Urinary bladder (tissue), 4 donors: ENCODE measurements around the gene SEPTIN5. TPM values are rescaled to one million over a fixed set of nuclear protein-coding genes. Genes with fewer than 3 reads are reported as not detected.
"Not testable (repeated sequence)": the region's sequence is repeated elsewhere in the genome, so short reads cannot be mapped to it uniquely, and the experiment has no call there.

Source experiments
- DNase-seq: peaks from one replicate; pipeline ENCODE4 v3.0.0-alpha.2; 2015; ENCODE audit errors: extremely low spot score
- H3K27ac ChIP-seq: one replicate; pipeline ENCODE4 v1.5.1; 2013; ENCODE audit warnings: low read depth, mild to moderate bottlenecking, moderate library complexity
- H3K36me3 ChIP-seq: one replicate; pipeline ENCODE4 v1.6.1; 2013; ENCODE audit warnings: mild to moderate bottlenecking, moderate library complexity; ENCODE audit not compliant: insufficient read depth
- H3K4me1 ChIP-seq: one replicate; pipeline ENCODE4 v1.6.1; 2013; ENCODE audit warnings: mild to moderate bottlenecking, moderate library complexity; ENCODE audit not compliant: insufficient read depth
- H3K4me3 ChIP-seq: one replicate; pipeline ENCODE4 v1.5.1; 2013; ENCODE audit warnings: low read depth, low read length
- WGBS: extraction: QIAGEN DNeasy Blood & Tissue Kit; methylation state at CpG from one replicate; pipeline ENCODE4 v1.1.7; 2013; 5-methylcytosine and 5-hydroxymethylcytosine counted together
- polyA plus RNA-seq: library from polyadenylated mRNA; stranded (reverse); fragments of 200-250 nt; gene quantifications from one replicate; pipeline ENCODE4 v1.2.3, GENCODE V29; 2013
- total RNA-seq: library from RNA; depleted of rRNA; stranded (reverse); fragments of >200 nt; gene quantifications from one replicate; pipeline ENCODE4 v1.2.3, GENCODE V29; 2014
- donor health status: healthy with polysubstance abuse.
- donor health status: healthy.

The SEPTIN5 gene
- total and polyA plus RNA-seq, 2 donors: 20.9 to 25.6 TPM

DNA sequence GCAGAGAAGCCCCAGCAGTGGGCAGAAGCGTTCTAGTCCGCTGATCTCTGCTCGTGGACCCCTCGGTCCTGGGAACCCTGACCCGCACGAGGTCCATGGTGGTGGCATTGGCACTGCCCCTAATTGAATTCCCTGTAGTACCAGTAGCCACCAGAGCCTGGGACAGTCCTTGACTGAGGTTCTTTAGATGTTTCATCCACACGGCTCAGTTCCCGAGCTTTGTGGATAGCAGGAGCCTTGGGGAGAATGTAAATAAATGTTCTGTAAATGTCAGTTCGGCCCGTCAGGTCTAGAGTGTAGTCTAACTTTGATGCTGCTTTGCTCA lies 39.4 kb upstream of the SEPTIN5 start:
- H3K4me1 ChIP-seq: no peaks in the 10 kb centered on the region
- no peak overlapping the region for H3K4me3 ChIP-seq
- DNase-seq: no peak
- 66% methylated on average over 10 of the region's 10 CpGs for WGBS
- no peak overlapping the region for H3K27ac ChIP-seq
- H3K36me3 ChIP-seq: no peaks in the 10 kb centered on the region

GRCh38 chr22:19675428-19675827 lies 38.9 kb upstream of the SEPTIN5 start:
- Histone ChIP-seq H3K4me3 (no peak overlapping the region), H3K4me1 (no peaks in the 10 kb centered on the region), H3K36me3 (no peaks in the 10 kb centered on the region), H3K27ac (no peak overlapping the region)
- DNase-seq: no peak
- 86% methylated on average over 7 of the region's 7 CpGs for WGBS

GRCh38 chr22:19676437-19676836 lies 37.9 kb upstream of the SEPTIN5 start:
- not testable (repeated sequence) for H3K36me3 ChIP-seq, H3K4me1 ChIP-seq, DNase-seq, H3K4me3 ChIP-seq, H3K27ac ChIP-seq
- 79% methylated on average over 1 of the region's 1 CpG for WGBS

- no peaks in the 10 kb centered on the region for H3K4me1 ChIP-seq
- no peak overlapping the region for H3K27ac ChIP-seq
- WGBS: 42% methylated on average over 11 of the region's 11 CpGs
- no peak overlapping the region for H3K4me3 ChIP-seq
- DNase-seq: no peak
- H3K36me3 ChIP-seq: no peaks in the 10 kb centered on the region
Measured at GRCh38 chr22:19678949-19679521, 35.3 kb upstream of the SEPTIN5 start.

DNA sequence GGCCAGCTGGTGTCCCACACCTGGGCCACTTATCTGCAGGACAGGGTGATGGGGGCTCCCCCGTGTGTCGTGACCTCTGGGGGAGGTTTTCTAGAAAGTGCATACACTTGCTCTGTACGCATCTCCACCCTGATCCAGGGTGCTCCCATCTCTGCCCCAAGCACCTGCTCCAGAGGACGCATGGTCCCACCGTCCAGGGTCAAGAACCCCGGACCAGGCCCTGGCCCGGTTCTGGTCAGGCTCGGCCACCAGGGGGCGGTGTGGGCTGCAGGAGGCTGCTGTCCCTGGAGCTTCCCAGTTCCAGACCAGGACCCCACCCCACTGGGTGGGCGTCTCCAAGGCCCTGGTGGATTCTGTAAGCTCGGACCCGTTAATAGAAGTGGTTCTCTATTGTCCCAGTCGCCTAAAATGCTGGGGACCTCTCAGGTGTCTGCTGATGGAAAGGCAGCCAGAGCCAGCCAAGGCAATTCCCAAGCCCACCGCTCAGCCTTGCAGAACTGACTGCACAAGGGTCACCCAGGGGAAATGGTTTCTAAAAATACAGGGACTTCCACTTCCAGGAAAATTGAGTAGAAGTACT lies 34.7 kb upstream of the SEPTIN5 start:
- H3K36me3 ChIP-seq: no peaks in the 10 kb centered on the region
- H3K27ac ChIP-seq: no peak overlapping the region
- no peak for DNase-seq
- 34% methylated on average over 14 of the region's 14 CpGs for WGBS
- no peaks in the 10 kb centered on the region for H3K4me1 ChIP-seq
- no peak overlapping the region for H3K4me3 ChIP-seq

DNA sequence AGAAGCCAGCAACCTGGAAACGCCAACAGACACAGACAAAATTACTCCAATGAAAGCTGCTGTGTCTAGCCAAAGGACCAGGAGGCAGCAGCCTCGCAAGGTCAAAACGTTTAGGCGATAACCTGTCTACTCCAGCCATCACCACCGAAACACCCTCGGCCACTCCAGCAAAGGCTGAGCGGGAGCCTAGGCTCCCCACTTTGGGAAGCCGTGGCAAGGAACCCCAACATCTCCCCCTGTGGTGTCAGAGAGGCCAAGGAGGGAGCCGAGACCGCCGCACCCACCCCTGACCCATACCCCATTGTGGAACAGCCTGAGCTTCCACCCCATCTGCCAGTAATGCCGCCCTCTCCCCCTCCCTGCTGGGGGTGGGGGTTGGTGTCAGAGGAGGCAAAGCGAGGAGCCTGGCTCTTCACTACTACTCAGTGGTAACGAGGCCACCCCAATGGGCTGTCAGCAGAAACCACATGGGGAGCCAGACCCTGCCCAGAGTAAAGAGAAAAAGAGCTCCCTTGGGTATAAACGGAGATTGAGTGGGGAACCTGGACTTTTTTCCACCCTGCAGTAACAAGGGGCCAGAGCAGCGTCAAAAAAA lies 33.9 kb upstream of the SEPTIN5 start:
- no peaks in the 10 kb centered on the region for H3K4me1 ChIP-seq
- DNase-seq: no peak

DNA sequence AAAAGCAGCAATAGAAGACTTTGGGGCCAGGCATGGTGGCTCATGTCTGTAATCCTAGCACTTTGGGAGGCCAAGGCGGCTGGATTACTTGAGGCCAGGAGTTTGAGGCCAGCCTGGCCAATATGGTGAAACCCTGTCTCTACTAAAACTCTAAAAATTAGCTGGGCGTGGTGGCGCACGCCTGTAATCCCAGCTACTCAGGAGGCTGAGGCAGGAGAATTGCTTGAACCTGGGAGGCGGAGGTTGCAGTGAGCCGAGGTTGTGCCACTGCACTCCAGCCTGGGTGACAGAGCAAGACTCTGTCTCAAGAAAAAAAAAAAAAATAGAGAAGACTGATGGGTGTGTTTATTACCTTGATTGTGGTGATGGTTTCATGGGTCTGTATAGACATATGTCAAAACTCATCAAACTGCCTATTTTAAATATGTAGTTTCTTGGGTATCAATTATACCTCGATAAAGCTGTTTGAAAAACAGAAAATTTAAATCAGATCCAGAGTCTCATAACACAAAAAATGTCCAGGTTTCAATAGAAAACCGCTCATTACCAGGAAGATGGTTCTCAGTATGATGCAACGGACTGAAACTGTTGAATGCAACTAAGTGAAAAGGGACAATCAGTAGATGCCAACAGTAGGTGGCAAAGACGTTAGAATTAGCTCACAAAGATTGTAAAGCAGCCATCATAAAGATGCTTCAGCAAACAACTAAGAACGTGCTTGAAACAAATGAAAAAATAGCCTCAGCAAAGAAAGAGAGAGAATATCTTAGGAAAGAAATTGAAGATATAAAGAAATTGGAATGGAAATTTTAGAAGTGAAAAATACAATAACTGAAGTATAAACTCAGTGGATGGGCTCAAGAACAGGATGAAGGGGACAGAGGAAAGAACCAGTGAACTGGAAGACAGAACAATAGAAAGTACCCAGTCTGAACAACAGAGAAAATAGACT lies 33.1 kb upstream of the SEPTIN5 start:
- no peak for DNase-seq
- Histone ChIP-seq H3K27ac (no peak overlapping the region), H3K36me3 (no peaks in the 10 kb centered on the region), H3K4me3 (no peak overlapping the region), H3K4me1 (no peaks in the 10 kb centered on the region)
- WGBS: 86% methylated on average over 11 of the region's 11 CpGs

More for the DNA sequence above, 33.9 kb upstream of the SEPTIN5 start:
- no peak overlapping the region for H3K4me3 ChIP-seq
- H3K36me3 ChIP-seq: no peaks in the 10 kb centered on the region
- no peak overlapping the region for H3K27ac ChIP-seq
- WGBS: 91% methylated on average over 16 of the region's 16 CpGs

DNA sequence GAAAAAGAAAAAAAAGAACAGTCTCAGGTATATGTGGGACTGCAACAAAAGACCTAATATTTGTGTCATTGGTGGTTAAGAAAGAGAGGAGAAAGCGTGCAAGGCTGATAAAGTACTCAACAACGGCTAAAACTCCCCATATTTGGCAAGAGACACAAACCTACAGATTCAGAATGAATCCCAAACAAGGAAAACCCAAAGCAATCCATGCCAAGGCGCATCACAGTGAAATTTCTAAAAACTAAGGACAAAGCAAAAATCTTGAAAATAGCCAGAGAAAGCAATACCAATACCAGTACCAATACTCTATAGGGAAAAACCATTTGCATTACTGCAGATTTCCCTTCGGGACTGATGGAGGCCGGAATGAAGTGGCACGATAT lies 32.4 kb upstream of the SEPTIN5 start:
- WGBS: 86% methylated on average over 6 of the region's 6 CpGs

DNA sequence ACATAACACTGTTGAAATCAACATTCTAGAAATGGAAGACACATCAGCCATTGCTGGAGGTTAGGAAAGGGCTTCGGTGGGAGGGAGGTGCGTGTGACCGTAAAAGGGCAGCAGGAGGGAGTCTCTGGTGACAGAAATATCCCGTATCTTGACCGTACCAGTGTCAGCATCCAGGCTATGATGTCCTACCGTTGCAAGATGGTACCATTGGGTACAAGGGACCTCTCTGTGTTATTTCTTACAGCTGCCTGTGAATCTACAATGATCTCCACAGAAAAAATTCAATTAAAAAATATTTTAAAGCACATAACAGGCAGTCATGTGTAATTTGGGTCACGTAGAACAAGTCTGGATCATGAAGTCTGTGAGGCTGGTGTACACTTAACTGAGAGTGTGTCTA lies 27.4 kb upstream of the SEPTIN5 start:
- no peaks in the 10 kb centered on the region for H3K4me1 ChIP-seq
- H3K27ac ChIP-seq: no peak overlapping the region
- no peak for DNase-seq
- WGBS: 85% methylated on average over 7 of the region's 7 CpGs
- H3K4me3 ChIP-seq: no peak overlapping the region
- H3K36me3 ChIP-seq: no peaks in the 10 kb centered on the region

More for the DNA sequence above, 32.4 kb upstream of the SEPTIN5 start:
- Histone ChIP-seq H3K36me3 (no peaks in the 10 kb centered on the region), H3K4me3 (no peak overlapping the region), H3K27ac (no peak overlapping the region), H3K4me1 (no peaks in the 10 kb centered on the region)
- DNase-seq: no peak

DNA sequence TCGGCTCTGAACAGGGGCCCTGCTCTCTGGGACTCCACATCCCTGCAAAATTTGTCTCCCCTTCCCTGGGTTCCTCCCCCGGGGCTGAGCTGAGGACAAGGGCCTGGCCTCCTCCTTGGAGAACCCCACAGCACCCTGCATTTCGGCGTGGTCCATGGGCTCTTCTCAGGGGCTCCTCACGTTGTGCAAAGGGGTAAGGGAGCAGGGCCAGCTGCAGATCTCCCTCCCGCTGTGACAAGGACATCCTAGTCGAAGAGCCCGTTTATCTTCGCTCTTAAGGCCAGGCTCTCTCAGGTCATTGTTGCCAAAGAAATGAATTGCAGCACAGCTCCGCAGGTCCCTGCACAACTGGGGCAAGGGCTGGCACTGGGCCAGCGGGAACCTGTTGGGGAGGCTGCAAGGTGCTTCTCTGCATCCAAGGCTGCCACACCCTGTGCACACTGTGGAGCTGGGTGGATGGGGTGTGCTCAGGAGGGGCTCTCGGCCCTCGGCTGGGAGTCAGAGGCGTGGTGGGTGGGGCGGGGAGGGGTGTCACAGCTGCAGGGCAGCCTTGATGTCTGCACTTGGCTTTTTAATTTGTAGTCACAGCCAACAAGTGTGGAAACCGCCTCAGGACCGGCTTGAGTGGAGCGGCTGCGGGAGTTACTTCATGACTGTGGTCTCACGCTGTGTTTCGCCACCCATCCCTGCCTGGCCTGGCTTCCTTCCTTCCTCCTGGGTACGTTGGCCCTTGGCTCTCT lies 26.6 kb upstream of the SEPTIN5 start:
- 68% methylated on average over 22 of the region's 22 CpGs for WGBS
- Histone ChIP-seq H3K27ac (no peak overlapping the region), H3K4me1 (no peaks in the 10 kb centered on the region), H3K36me3 (no peaks in the 10 kb centered on the region), H3K4me3 (no peak overlapping the region)
- DNase-seq: no peak

DNA sequence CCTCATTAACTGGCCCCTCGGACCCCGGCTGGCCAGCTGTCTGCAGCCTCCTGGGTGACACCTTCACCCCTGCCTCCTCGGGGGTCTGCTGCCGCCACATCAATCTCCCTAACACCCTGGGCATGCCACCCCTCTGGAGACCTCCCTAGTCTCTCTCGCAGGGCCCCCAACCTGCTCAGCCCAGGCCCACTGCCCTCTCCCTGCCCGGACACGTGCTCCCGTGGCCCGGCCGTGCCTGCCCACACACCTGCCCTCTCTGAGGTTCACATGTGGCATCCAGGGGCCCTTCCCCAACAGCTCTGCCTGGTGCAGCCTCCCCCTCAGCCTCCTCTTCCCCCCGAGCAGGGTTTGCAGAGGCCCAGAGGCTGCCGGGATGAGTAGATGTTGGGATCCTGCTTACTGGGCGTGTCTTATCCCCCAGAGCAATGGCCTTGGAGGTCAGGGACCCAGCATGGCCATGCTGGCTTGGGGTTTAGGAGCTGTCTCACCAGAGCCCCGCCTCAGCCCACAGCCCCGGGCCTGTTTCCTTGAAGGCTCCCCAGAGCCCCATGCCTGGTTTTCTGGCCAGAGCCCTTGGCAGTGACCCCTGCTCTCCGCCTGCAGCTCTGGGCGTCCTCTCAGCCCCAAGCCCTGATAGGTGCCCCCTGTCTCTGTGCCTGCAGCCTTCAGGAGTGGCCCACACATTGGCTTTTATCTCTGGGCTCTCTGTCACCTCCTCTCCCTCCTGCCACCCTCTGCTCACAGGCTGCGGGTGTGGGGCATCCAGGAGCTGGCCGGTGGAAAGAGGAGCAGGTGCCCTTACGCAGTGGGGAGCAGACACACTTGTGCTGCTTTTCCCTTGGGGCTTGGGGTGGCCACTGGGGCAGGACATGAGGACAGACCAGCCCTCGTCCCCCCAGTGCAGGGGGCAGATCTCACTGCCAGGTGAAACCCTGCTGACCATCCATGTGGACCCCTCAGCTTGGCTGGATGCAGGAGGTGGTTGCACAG lies 25.7 kb upstream of the SEPTIN5 start:
- DNase-seq: no peak
- 75% methylated on average over 21 of the region's 21 CpGs for WGBS
- Histone ChIP-seq H3K36me3 (no peaks in the 10 kb centered on the region), H3K4me1 (no peaks in the 10 kb centered on the region), H3K4me3 (no peak overlapping the region), H3K27ac (no peak overlapping the region)

GRCh38 chr22:19689408-19689807 lies 24.9 kb upstream of the SEPTIN5 start:
- H3K27ac ChIP-seq: no peak overlapping the region
- DNase-seq: no peak
- no peaks in the 10 kb centered on the region for H3K4me1 ChIP-seq
- H3K36me3 ChIP-seq: no peaks in the 10 kb centered on the region
- H3K4me3 ChIP-seq: no peak overlapping the region
- 79% methylated on average over 15 of the region's 15 CpGs for WGBS
